ENCODE data around the gene ADAMTS6. TPM values are rescaled to one million over a fixed set of nuclear protein-coding genes. Genes with fewer than 3 reads are reported as not detected.

Gene ADAMTS6
- total RNA-seq, 3 donors from 2014 or later (not counting 1 experiment from before 2014, with no cell fraction given) = 0.47 to 1.4 (median 1.1) TPM

DNA sequence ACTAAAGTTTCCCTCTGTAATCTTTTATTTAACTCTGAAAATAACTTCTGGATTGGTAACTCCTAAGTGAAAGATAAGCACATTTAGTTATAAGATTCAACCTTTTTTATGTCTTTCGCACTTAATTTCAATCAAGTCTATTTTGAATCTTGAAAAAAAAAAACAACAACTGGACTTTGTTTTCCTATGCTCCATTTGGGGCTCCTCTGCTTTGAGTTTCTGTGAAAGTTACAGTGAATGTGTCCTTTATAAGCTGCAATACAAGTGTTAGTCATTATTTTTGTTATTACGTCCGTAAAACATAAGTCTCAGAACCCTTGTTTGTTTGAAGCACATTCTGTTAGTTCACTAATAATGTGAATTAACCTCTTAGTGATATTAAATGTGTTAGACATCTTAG is 276.8 kb downstream of the ADAMTS6 start:
- H3K36me3 Mint-ChIP-seq = no peaks in the 10 kb centered on the region
- TF ChIP-seq, protein P1, sequence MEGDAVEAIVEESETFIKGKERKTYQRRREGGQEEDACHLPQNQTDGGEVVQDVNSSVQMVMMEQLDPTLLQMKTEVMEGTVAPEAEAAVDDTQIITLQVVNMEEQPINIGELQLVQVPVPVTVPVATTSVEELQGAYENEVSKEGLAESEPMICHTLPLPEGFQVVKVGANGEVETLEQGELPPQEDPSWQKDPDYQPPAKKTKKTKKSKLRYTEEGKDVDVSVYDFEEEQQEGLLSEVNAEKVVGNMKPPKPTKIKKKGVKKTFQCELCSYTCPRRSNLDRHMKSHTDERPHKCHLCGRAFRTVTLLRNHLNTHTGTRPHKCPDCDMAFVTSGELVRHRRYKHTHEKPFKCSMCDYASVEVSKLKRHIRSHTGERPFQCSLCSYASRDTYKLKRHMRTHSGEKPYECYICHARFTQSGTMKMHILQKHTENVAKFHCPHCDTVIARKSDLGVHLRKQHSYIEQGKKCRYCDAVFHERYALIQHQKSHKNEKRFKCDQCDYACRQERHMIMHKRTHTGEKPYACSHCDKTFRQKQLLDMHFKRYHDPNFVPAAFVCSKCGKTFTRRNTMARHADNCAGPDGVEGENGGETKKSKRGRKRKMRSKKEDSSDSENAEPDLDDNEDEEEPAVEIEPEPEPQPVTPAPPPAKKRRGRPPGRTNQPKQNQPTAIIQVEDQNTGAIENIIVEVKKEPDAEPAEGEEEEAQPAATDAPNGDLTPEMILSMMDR (IDR thresholded peaks at IDR 0.05) = no peak
- no peaks in the 10 kb centered on the region for H3K9me3 ChIP-seq (ENCODE audit: control insufficient read depth, insufficient read depth, low read length)
- H3K27me3 Mint-ChIP-seq (ENCODE audit: low read depth in 2 of 2) = peaks cover 0 to 6% of the 10 kb centered on the region in 2 donors
- H3K4me3 Mint-ChIP-seq = no peak overlapping the region
- no peaks in the 10 kb centered on the region for H3K9me3 Mint-ChIP-seq
- WGBS (ENCODE audit: insufficient coverage) = 100% methylated on average over 1 of the region's 3 CpGs
- no peak overlapping the region for H3K27ac ChIP-seq (ENCODE audit: low read length)
- H3K4me1 Mint-ChIP-seq = no peaks in the 10 kb centered on the region
- no peak overlapping the region for H3K27ac Mint-ChIP-seq
- H3K4me1 ChIP-seq (ENCODE audit: control insufficient read depth, insufficient read depth, low read length) = no peaks in the 10 kb centered on the region
- H3K4me3 ChIP-seq (ENCODE audit: low read length) = no peak overlapping the region
- intact Hi-C loops (cut with micrococcal nuclease) = no loop called here
- ATAC-seq = no peak
- H3K27me3 ChIP-seq (ENCODE audit: control insufficient read depth, insufficient read depth, low read length) = no peaks in the 10 kb centered on the region
- H3K36me3 ChIP-seq (ENCODE audit: control insufficient read depth, insufficient read depth, low read length) = no peaks in the 10 kb centered on the region
- DNase-seq = no peak

DNA sequence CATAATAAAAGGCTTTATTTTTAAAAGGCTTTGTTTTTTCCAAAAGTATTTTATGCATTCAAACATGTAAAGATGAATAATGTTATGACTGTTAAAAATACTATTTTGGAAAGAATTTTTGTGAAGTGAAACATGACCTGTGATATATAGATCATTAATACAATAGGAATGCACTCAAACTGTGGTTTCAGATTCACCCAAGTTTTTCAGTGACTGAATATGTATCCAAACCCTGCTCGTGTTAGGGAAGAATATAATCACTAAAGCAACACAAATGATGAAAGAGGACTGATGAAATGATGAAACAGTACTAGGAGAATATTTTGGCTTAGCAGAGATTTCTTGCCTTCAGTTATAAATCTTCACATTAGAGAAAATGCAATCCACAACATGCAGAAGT is 278.0 kb downstream of the ADAMTS6 start:
- no peak for DNase-seq
- no peak overlapping the region for H3K27ac Mint-ChIP-seq
- no peaks in the 10 kb centered on the region for H3K36me3 Mint-ChIP-seq
- no peak overlapping the region for H3K4me3 Mint-ChIP-seq
- Histone ChIP-seq H3K27me3 (ENCODE audit: control insufficient read depth, insufficient read depth, low read length) (no peaks in the 10 kb centered on the region), H3K4me3 (ENCODE audit: low read length) (no peak overlapping the region), H3K9me3 (ENCODE audit: control insufficient read depth, insufficient read depth, low read length) (no peaks in the 10 kb centered on the region), H3K4me1 (ENCODE audit: control insufficient read depth, insufficient read depth, low read length) (no peaks in the 10 kb centered on the region), H3K36me3 (ENCODE audit: control insufficient read depth, insufficient read depth, low read length) (no peaks in the 10 kb centered on the region), H3K27ac (ENCODE audit: low read length) (no peak overlapping the region)
- WGBS (ENCODE audit: insufficient coverage) = no CpG with 5 or more reads among the region's 1 CpG
- no peaks in the 10 kb centered on the region for H3K9me3 Mint-ChIP-seq
- no peak for ATAC-seq
- TF ChIP-seq, protein P1 (IDR thresholded peaks at IDR 0.05) = no peak
- H3K4me1 Mint-ChIP-seq = no peaks in the 10 kb centered on the region
- intact Hi-C loops (cut with micrococcal nuclease) = no loop called here
- peaks cover 0 to 6% of the 10 kb centered on the region in 2 donors for H3K27me3 Mint-ChIP-seq (ENCODE audit: low read depth in 2 of 2)

GRCh38 chr5:65199993-65200675 is 281.6 kb downstream of the ADAMTS6 start:
- no peak for ATAC-seq
- H3K4me1 Mint-ChIP-seq = no peaks in the 10 kb centered on the region
- no peaks in the 10 kb centered on the region for H3K27me3 ChIP-seq (ENCODE audit: control insufficient read depth, insufficient read depth, low read length)
- no peak overlapping the region for H3K27ac Mint-ChIP-seq
- H3K4me1 ChIP-seq (ENCODE audit: control insufficient read depth, insufficient read depth, low read length) = no peaks in the 10 kb centered on the region
- H3K36me3 ChIP-seq (ENCODE audit: control insufficient read depth, insufficient read depth, low read length) = no peaks in the 10 kb centered on the region
- H3K9me3 Mint-ChIP-seq = no peaks in the 10 kb centered on the region
- no peaks in the 10 kb centered on the region for H3K9me3 ChIP-seq (ENCODE audit: control insufficient read depth, insufficient read depth, low read length)
- no peak for DNase-seq
- no peak overlapping the region for H3K27ac ChIP-seq (ENCODE audit: low read length)
- WGBS (ENCODE audit: insufficient coverage) = 86% methylated on average over 3 of the region's 3 CpGs
- no peak overlapping the region for H3K4me3 ChIP-seq (ENCODE audit: low read length)
- no peak overlapping the region for H3K4me3 Mint-ChIP-seq
- TF ChIP-seq, protein P1 (IDR thresholded peaks at IDR 0.05) = no peak
- peaks cover 0 to 3% of the 10 kb centered on the region in 2 donors for H3K27me3 Mint-ChIP-seq (ENCODE audit: low read depth in 2 of 2)
- no peaks in the 10 kb centered on the region for H3K36me3 Mint-ChIP-seq
- intact Hi-C loops (cut with micrococcal nuclease) = no loop called here
